ENCODE results near the gene MRPL50.

The MRPL50 gene

GRCh38 chr9:101427957-101428655, 29.7 kb upstream of the MRPL50 start:
- TF ChIP-seq EP300 (IDR thresholded peaks at IDR 0.05; ENCODE audit: borderline replicate concordance) = no peak
- no peak for TF ChIP-seq NFIC (IDR thresholded peaks at IDR 0.05)
- no peak for TF ChIP-seq CEBPB (IDR thresholded peaks at IDR 0.05)
- no peak for TF ChIP-seq USF1 (IDR thresholded peaks at IDR 0.05)
- TF ChIP-seq RAD21 (IDR thresholded peaks at IDR 0.05; ENCODE audit: low read depth) = no peak
- no peak for TF ChIP-seq TEAD4 (IDR thresholded peaks at IDR 0.05)
- TF ChIP-seq TCF12 (IDR thresholded peaks at IDR 0.05; ENCODE audit: low read depth) = no peak
- no peak for TF ChIP-seq REST (IDR thresholded peaks at IDR 0.05; ENCODE audit: low read depth)
- no peak for TF ChIP-seq TAF1 (IDR thresholded peaks at IDR 0.05; ENCODE audit: low read depth)
- no peak for TF ChIP-seq MAX (IDR thresholded peaks at IDR 0.05)
- TF ChIP-seq CREB1 (IDR thresholded peaks at IDR 0.05; ENCODE audit: low read depth) = no peak
- no peak for TF ChIP-seq FOXM1 (IDR thresholded peaks at IDR 0.05; ENCODE audit: borderline replicate concordance, low read depth)
- TF ChIP-seq EGR1 (IDR thresholded peaks at IDR 0.05) = no peak
- TF ChIP-seq ZBTB7A (IDR thresholded peaks at IDR 0.05; ENCODE audit: low read depth) = no peak
- TF ChIP-seq YY1 (IDR thresholded peaks at IDR 0.05; ENCODE audit: low read depth) = no peak

GRCh38 chr9:101427358-101427757, 28.9 kb upstream of the MRPL50 start:
- TF ChIP-seq TAF1 (IDR thresholded peaks at IDR 0.05; ENCODE audit: low read depth) (no peak), EGR1 (IDR thresholded peaks at IDR 0.05) (no peak), RAD21 (IDR thresholded peaks at IDR 0.05; ENCODE audit: low read depth) (no peak), NFIC (IDR thresholded peaks at IDR 0.05) (no peak), MAX (IDR thresholded peaks at IDR 0.05) (no peak), FOXM1 (IDR thresholded peaks at IDR 0.05; ENCODE audit: borderline replicate concordance, low read depth) (no peak), YY1 (IDR thresholded peaks at IDR 0.05; ENCODE audit: low read depth) (no peak), REST (IDR thresholded peaks at IDR 0.05; ENCODE audit: low read depth) (no peak), CREB1 (IDR thresholded peaks at IDR 0.05; ENCODE audit: low read depth) (no peak), TEAD4 (IDR thresholded peaks at IDR 0.05) (no peak)

- no peak for TF ChIP-seq CREB1 (IDR thresholded peaks at IDR 0.05; ENCODE audit: low read depth)
- TF ChIP-seq REST (IDR thresholded peaks at IDR 0.05; ENCODE audit: low read depth) = no peak
Measured at GRCh38 chr9:101421653-101422065, 23.2 kb upstream of the MRPL50 start.

- TF ChIP-seq MAX (IDR thresholded peaks at IDR 0.05) (no peak), YY1 (IDR thresholded peaks at IDR 0.05; ENCODE audit: low read depth) (no peak), TCF12 (IDR thresholded peaks at IDR 0.05; ENCODE audit: low read depth) (no peak), TEAD4 (IDR thresholded peaks at IDR 0.05) (no peak), EGR1 (IDR thresholded peaks at IDR 0.05) (no peak), TAF1 (IDR thresholded peaks at IDR 0.05; ENCODE audit: low read depth) (no peak), CEBPB (IDR thresholded peaks at IDR 0.05) (no peak), USF1 (IDR thresholded peaks at IDR 0.05) (no peak), REST (IDR thresholded peaks at IDR 0.05; ENCODE audit: low read depth) (no peak), FOXM1 (IDR thresholded peaks at IDR 0.05; ENCODE audit: borderline replicate concordance, low read depth) (no peak)
Measured at GRCh38 chr9:101419863-101420262, 21.4 kb upstream of the MRPL50 start.
